Prostate gland (tissue), 2 donors: Measurements from ENCODE around the gene NHERF2.

Experiments used
- CTCF ChIP-seq, 4 experiments: fragments of 200-600 bp in 2 of 4; fragments of 450-650 bp in 2 of 4; sonication (generic) in 2 of 4; IDR thresholded peaks; 1 replicate in 3 of 4; 2 replicates in 1 of 4; pipeline ENCODE4 v1.5.1; 2016 to 2019; ENCODE audit warnings: antibody characterized with exemption in 4 of 4, mild to moderate bottlenecking in 2 of 4, moderate library complexity in 2 of 4
- POLR2A ChIP-seq: fragments of 450-650 bp; IDR thresholded peaks from one replicate; pipeline ENCODE4 v1.6.1; 2016; ENCODE audit warnings: antibody characterized with exemption, mild to moderate bottlenecking
- POLR2AphosphoS5 ChIP-seq: sonication (generic); formaldehyde crosslinking; IDR thresholded peaks from one replicate; pipeline ENCODE4 v1.6.1; 2017; ENCODE audit warnings: antibody characterized with exemption

DNA sequence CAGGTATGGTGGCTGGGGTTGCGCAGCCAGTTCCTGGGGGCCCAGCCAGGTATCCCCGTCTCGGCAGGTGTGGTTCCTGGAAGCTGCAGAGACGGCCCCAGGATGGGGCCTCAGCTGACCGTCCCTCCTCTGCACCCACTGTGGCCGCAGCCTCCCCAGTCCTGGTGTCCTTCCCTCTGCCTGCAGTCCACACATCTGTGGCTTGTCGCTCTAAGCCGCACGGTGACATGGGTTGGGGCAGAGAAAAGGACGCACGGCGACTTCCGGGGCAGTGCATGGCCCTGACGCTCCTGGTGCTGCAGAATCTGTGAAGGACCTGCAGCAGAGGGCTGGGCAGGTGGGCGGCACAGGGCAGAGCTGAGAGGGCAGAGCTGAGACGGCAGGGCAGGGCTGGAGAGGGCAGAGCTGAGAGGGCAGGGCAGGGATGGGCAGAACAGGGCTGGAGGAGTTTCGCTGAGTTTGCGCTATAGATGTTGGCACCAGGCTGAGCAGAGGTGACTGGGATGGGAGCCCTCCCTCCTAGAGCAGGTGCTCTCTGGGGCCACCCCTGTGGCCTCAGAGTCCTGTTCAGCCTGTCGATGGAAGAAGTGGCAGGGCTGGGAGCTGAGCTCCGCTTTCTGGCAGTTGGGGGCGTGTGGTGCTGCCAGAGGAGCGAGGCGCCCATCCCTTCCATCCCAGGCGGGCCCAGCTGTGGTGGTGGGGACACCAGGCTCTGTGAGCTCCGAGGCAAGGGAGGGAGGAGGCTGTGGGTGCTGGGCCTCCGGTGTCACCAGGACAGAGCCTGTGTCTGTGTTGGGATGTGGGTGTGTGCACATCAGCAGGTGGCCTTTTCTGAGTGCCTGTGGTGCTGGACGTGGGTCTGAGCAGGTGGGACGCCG, 44.1 kb downstream of the NHERF2 start:
- no peak for TF ChIP-seq POLR2AphosphoS5
- no peak for TF ChIP-seq POLR2A
- no peak for TF ChIP-seq CTCF (IDR thresholded peaks at IDR 0.05)
